GM13977 (cell line): Measurements from ENCODE around the gene NUDT4B.
"Not testable (repeated sequence)": the region's sequence is repeated elsewhere in the genome, so short reads cannot be mapped to it uniquely, and the experiment has no call there.

Source experiments
- DNase-seq: peaks from one replicate; pipeline ENCODE4 v3.0.0; 2012; ENCODE audit warnings: low spot score
- in situ Hi-C: fragments of 300-500 bp; cut with MboI; formaldehyde crosslinking; loops from one replicate; pipeline ENCODE4 v1.12.0; 2022; ENCODE audit warnings: low sequenced_read_pairs, low pct_unique_long_range_greater_than_20kb, mixed read lengths, inconsistent platforms; ENCODE audit not compliant: unreplicated experiment

Gene NUDT4B

DNA sequence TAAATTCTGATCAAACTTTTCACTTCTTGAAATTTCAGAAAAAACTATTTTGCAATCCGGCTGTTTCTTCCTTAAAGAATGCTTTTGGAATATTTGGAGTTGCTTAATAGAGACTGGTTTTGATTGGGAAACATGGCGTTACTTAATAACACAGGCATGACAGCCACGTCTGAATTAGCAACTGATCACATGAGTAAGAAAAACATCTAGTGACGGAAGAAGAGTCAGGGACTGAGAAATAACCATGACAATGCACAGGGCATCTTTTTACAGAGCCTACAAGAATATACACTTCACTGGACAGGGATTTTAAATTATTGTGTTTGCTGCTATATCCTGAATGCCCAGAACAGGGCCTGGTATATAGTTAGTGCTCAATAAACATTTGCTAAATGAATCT lies 25.1 kb downstream of the NUDT4B start:
- DNase-seq, in situ Hi-C loops: not testable (repeated sequence)

DNA sequence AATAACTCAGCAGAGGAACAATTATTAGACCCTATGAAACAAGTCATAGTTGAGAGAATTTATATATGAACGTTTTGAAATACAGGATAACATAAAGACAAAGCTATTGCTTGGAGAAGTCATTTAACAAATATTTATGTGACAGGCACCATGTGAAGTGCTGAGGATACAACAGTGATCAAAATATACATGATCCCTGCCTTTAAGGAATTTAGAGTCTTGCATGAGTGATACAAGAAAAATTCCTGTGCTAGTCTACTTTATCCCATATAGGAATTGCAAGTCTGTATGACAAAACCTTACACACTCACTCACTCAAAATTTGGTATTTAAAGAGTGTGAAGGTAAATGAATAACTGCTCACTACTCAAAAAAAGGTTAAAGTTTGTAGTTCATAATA lies 25.5 kb downstream of the NUDT4B start:
- in situ Hi-C loops, DNase-seq: not testable (repeated sequence)

DNA sequence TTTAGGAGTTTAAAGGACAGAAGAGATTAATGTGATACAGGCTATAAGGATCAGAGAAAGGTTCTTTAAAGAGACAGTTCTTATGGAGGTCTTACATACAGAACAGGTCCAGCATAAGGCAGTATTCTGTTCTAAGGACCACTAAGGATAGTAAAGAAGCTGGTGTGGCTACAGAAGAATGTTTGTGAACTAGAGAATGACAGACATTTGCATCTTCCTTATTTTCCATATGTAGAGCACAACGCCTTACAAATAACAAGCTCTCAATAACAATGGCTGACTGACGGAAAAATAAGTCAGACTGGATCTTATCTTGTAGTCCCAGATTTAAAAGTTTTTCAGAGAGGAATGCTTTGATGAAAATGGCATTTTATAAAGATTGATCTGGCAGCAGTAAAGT lies 26.7 kb downstream of the NUDT4B start:
- DNase-seq, in situ Hi-C loops: not testable (repeated sequence)

DNA sequence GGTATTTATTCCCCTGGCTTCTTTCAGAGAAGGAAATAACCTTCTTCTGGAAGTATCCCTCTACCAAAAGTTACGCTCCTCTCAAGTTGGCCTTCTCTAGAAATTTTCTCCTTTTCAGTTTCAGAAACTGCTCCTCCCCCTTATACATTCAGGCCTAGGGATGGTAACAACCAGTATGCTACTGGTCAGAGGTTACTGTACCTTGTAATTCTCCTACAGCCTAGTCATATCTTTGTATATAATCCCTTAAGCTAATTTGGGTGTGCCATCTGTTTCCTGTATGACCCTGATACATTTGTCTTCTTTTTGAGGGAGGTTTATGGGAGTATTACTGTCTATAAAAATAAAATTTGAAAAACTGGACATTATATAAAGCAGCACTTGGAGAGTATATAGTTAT lies 29.1 kb downstream of the NUDT4B start:
- DNase-seq, in situ Hi-C loops: not testable (repeated sequence)

DNA sequence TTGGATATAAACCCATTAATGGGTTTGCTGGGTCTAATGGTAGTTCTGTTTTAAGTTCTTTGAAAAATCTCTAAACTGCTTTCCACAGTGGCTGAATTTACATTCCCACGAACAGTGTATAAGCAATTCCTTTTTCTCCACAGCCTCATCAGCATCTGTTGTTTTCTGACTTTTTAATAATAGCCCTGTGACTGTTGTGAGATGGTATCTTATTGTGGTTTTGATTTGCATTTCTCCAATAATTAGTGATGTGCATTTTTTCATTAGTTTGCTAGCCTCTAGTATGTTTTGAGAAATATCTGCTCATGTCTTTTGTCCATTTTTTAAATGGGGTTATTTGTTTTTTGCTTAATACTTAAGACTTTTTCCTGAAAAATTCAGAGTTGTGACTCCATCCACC lies 31.8 kb downstream of the NUDT4B start:
- DNase-seq, in situ Hi-C loops: not testable (repeated sequence)

DNA sequence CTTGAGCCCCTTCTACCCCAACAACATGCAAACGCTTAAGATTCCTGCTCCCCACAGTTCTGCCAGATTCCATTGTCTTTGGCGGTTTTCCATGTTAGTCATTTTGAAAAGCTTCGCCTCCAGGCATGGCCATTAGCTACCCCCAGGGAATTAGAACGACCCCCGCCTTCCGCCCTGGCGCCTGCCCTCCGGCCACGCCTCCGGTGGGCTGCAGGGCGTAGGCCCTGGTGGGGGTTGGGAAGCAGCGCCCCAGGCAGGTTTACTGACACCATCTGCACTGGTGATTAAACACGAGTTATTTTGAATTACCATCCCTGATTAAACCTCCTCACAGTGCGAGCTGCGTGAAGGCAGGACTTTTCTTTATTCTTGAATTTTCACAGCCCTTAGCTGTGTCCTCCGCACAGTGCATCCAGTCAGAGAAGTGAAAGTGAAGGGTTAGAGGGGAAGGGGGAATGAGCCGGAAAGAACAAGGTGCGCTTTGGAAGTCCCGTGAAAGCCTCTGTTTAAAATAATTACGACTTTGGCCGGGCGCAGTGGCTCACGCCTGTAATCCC lies 43.0 kb downstream of the NUDT4B start:
- DNase-seq, in situ Hi-C loops: not testable (repeated sequence)

DNA sequence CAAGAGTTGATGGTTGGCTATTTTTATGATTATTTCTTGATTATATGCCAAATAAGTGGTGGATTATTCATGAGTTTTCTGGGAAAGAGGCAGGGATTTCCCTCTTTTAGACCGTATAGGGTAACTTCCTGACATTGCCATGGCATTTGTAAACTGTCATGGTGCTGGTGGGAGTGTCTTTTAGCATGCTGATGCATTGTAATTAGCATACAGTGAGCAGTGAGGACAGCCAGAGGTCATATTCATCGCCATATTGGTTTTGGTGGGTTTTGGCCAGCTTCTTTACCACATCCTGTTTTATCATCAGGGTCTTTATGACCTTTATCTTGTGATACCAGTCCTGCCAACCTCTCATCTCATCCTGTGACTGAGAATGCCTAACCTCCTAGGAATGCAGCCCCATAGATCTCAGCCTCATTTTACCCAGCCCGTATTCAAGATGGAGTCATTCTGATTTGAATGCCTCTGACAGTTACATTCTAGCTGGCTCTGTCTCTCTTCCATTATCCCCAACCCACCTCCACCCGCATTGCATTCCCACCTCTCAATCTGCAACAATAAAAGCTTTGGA lies 45.3 kb downstream of the NUDT4B start:
- DNase-seq, in situ Hi-C loops: not testable (repeated sequence)
